ENCODE results near the gene KIF5B. TPM values are rescaled to one million over a fixed set of nuclear protein-coding genes. Genes with fewer than 3 reads are reported as not detected.

KIF5B gene
- total and polyA plus RNA-seq, 12 donors = 30.1 to 205 (median 155) TPM

GRCh38 chr10:32091046-32091445 is 34.8 kb upstream of the KIF5B start:
- Histone ChIP-seq H3K4me1 (no peaks in the 10 kb centered on the region), H3K36me3 (no peaks in the 10 kb centered on the region), H3K27ac (no peak overlapping the region), H3K9me3 (no peaks in the 10 kb centered on the region), H3K4me3 (no peak overlapping the region), H3K27me3 (no peaks in the 10 kb centered on the region)
- TF ChIP-seq, protein P1, sequence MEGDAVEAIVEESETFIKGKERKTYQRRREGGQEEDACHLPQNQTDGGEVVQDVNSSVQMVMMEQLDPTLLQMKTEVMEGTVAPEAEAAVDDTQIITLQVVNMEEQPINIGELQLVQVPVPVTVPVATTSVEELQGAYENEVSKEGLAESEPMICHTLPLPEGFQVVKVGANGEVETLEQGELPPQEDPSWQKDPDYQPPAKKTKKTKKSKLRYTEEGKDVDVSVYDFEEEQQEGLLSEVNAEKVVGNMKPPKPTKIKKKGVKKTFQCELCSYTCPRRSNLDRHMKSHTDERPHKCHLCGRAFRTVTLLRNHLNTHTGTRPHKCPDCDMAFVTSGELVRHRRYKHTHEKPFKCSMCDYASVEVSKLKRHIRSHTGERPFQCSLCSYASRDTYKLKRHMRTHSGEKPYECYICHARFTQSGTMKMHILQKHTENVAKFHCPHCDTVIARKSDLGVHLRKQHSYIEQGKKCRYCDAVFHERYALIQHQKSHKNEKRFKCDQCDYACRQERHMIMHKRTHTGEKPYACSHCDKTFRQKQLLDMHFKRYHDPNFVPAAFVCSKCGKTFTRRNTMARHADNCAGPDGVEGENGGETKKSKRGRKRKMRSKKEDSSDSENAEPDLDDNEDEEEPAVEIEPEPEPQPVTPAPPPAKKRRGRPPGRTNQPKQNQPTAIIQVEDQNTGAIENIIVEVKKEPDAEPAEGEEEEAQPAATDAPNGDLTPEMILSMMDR (IDR thresholded peaks at IDR 0.05) = no peak
- ATAC-seq = no peak
- DNase-seq = no peak
- intact Hi-C loops (cut with DNase I) = no loop called here

GRCh38 chr10:32084185-32084851 is 28.1 kb upstream of the KIF5B start:
- peak in 1 of 2 donors; percentile 7 for DNase-seq
- TF ChIP-seq, protein P1 (IDR thresholded peaks at IDR 0.05) = no peak
- Histone ChIP-seq H3K36me3 (no peaks in the 10 kb centered on the region), H3K4me1 (no peaks in the 10 kb centered on the region), H3K9me3 (no peaks in the 10 kb centered on the region), H3K4me3 (no peak overlapping the region), H3K27ac (peak overlapping the region in 1 of 10 donors; percentile 58), H3K27me3 (no peaks in the 10 kb centered on the region)
- WGBS, 2 donors = 66 to 79% methylated on average over 6 of the region's 6 CpGs
- peak in 4 of 8 donors; percentile 34 to 61 (median 47) for ATAC-seq
- intact Hi-C loops (cut with DNase I) = no loop called here

- Histone ChIP-seq H3K27ac (peak overlapping the region in 1 of 10 donors; percentile 12), H3K36me3 (no peaks in the 10 kb centered on the region), H3K27me3 (no peaks in the 10 kb centered on the region), H3K9me3 (no peaks in the 10 kb centered on the region), H3K4me3 (no peak overlapping the region), H3K4me1 (peaks cover 0 to 16% (median 3%) of the 10 kb centered on the region in 9 donors)
- DNase-seq = peak; percentile 22 to 58
- intact Hi-C loops (cut with DNase I) = no loop called here
- TF ChIP-seq, protein P1 (IDR thresholded peaks at IDR 0.05) = no peak
- ATAC-seq = peak in 7 of 8 donors; percentile 61 to 95 (median 72)
- 55 to 64% methylated on average over 6 of the region's 6 CpGs for WGBS, 2 donors
Observed at GRCh38 chr10:32077896-32078485, 21.8 kb upstream of the KIF5B start.

DNA sequence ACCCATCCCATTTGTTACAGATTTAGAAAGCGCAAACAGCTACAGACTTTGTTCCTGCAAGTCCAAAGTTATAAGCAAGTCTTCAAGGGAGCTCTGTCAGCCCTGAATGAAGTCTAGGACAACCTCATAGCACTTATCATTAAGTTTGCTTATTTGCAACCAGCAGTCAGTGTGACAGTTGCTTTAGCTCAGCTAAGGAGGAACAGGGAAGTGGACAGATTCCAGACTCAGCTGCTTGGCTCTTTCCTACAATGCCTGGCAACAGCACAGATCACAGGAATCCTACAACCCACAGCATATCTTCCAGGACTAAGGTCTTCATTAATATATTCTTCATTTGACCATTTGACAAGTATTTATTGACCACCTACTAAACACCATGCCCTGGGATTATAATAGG is 17.4 kb upstream of the KIF5B start:
- no peaks in the 10 kb centered on the region for H3K27me3 ChIP-seq
- peaks cover 0 to 16% (median 3%) of the 10 kb centered on the region in 9 donors for H3K4me1 ChIP-seq
- WGBS, 2 donors = 81 to 88% methylated on average over 1 of the region's 1 CpG
- no peaks in the 10 kb centered on the region for H3K9me3 ChIP-seq
- TF ChIP-seq, protein P1 (IDR thresholded peaks at IDR 0.05) = no peak
- intact Hi-C loops (cut with DNase I) = no loop called here
- H3K27ac ChIP-seq = no peak overlapping the region
- no peak for DNase-seq
- no peak overlapping the region for H3K4me3 ChIP-seq
- ATAC-seq = peak in 2 of 8 donors; percentile 40 to 68
- H3K36me3 ChIP-seq = no peaks in the 10 kb centered on the region
